SK-N-SH (cell line): ENCODE results near the gene DICER1. TPM values are rescaled to one million over a fixed set of nuclear protein-coding genes. Genes with fewer than 3 reads are reported as not detected.

Experiments
- CTCF ChIA-PET: fragments of 300-600, 350-600 bp; formaldehyde crosslinking; extraction: SDS; loops from one replicate; lab custom pipeline; 2021; lab: Yijun Ruan, JAX
- POLR2A ChIA-PET: fragments of 350-600 bp; sonication (Branson Sonifier 250); formaldehyde crosslinking; extraction: SDS; loops from one replicate; lab custom pipeline; 2020; ENCODE audit warnings: antibody characterized with exemption, inconsistent platforms; lab: Yijun Ruan, JAX
- DNase-seq: peaks from one replicate; pipeline ENCODE4 v3.0.0; 2012
- H2AFZ ChIP-seq: fragments of 200-600 bp; sonication (generic); 2 replicates; pipeline ENCODE4 v1.8.1; 2016; ENCODE audit warnings: antibody characterized with exemption, mild to moderate bottlenecking, low read depth
- H3F3A ChIP-seq: fragments of 200-600 bp; sonication (generic); replicated peaks from 2 replicates; pipeline ENCODE3; 2016; ENCODE audit warnings: antibody characterized with exemption, mild to moderate bottlenecking; ENCODE audit not compliant: insufficient read depth
- H3K27ac ChIP-seq, 2 experiments: fragments of 200-500 bp in 1 of 2; fragments of 200-600 bp in 1 of 2; sonication (Bioruptor generic) in 1 of 2; sonication (generic), shearing (Covaris generic) in 1 of 2; 2 replicates each; pipeline versions ENCODE4 v1.5.1 to v1.6.1; 2014 to 2016; ENCODE audit warnings: low read depth in 2 of 2, inconsistent platforms in 1 of 2, low read length in 1 of 2, mild to moderate bottlenecking in 1 of 2, mixed read lengths in 1 of 2
- H3K27me3 ChIP-seq: fragments of 200-600 bp; sonication (generic), shearing (Covaris generic); 2 replicates; pipeline ENCODE4 v1.6.1; 2016; ENCODE audit warnings: mixed run types; ENCODE audit not compliant: insufficient read depth
- H3K36me3 ChIP-seq, 2 experiments: fragments of 200-500 bp in 1 of 2; fragments of 200-600 bp in 1 of 2; sonication (Bioruptor generic) in 1 of 2; sonication (generic) in 1 of 2; replicated peaks in 1 of 2; 2 replicates each; pipeline versions ENCODE3 to v1.5.1; 2014 to 2016; ENCODE audit warnings: low read length in 1 of 2, mild to moderate bottlenecking in 1 of 2; ENCODE audit not compliant: insufficient read depth in 2 of 2, control insufficient read depth in 1 of 2
- H3K4me1 ChIP-seq, 2 experiments: fragments of 200-500 bp in 1 of 2; fragments of 200-600 bp in 1 of 2; sonication (Bioruptor generic) in 1 of 2; sonication (generic), shearing (Covaris generic) in 1 of 2; 2 replicates each; pipeline versions ENCODE4 v1.5.1 to v1.6.1; 2014 to 2016; ENCODE audit warnings: low read depth in 1 of 2, low read length in 1 of 2, mixed run types in 1 of 2; ENCODE audit not compliant: insufficient read depth in 2 of 2, control insufficient read depth in 1 of 2
- H3K4me2 ChIP-seq: fragments of 200-600 bp; sonication (generic), shearing (Covaris generic); 2 replicates; pipeline ENCODE4 v1.6.1; 2017; ENCODE audit warnings: mixed run types
- H3K4me3 ChIP-seq, 2 experiments: fragments of 200-500 bp in 1 of 2; fragments of 200-600 bp in 1 of 2; sonication (Bioruptor generic) in 1 of 2; sonication (generic), shearing (Covaris generic) in 1 of 2; 2 replicates each; pipeline versions ENCODE4 v1.5.1 to v1.8.1; 2014 to 2016; ENCODE audit warnings: low read depth in 2 of 2, inconsistent platforms in 1 of 2, low read length in 1 of 2, mild to moderate bottlenecking in 1 of 2, mixed read lengths in 1 of 2, moderate library complexity in 1 of 2
- H3K79me2 ChIP-seq: fragments of 200-600 bp; sonication (generic); 2 replicates; pipeline ENCODE4 v1.8.1; 2017; ENCODE audit warnings: mild to moderate bottlenecking; ENCODE audit not compliant: insufficient read depth
- H3K9ac ChIP-seq: fragments of 200-600 bp; sonication (generic); 2 replicates; pipeline ENCODE4 v1.6.1; 2017; ENCODE audit warnings: mixed run types
- H3K9me2 ChIP-seq: fragments of 200-600 bp; sonication (generic); 2 replicates; pipeline ENCODE4 v1.6.1; 2017; ENCODE audit warnings: mixed run types
- H3K9me3 ChIP-seq: fragments of 200-600 bp; sonication (generic); 2 replicates; pipeline ENCODE4 v1.6.1; 2017; ENCODE audit warnings: mixed run types, mild to moderate bottlenecking, moderate library complexity
- H4K20me1 ChIP-seq: fragments of 200-600 bp; sonication (generic); 2 replicates; pipeline ENCODE4 v1.6.1; 2017; ENCODE audit warnings: mild to moderate bottlenecking, mixed run types; ENCODE audit not compliant: insufficient read depth
- ELF1 ChIP-seq: IDR thresholded peaks from 2 replicates; pipeline ENCODE4 v1.4.0; 2012
- FOSL2 ChIP-seq: IDR thresholded peaks from 2 replicates; pipeline ENCODE4 v1.4.0; 2012; ENCODE audit warnings: low read depth, mild to moderate bottlenecking, moderate library complexity, borderline replicate concordance
- FOXM1 ChIP-seq: IDR thresholded peaks from 2 replicates; pipeline ENCODE4 v1.4.0; 2012; ENCODE audit warnings: low read depth, mild to moderate bottlenecking
- GABPA ChIP-seq: IDR thresholded peaks from 2 replicates; pipeline ENCODE4 v1.4.0; 2012; ENCODE audit warnings: low read depth, mild to moderate bottlenecking
- NFIC ChIP-seq: IDR thresholded peaks from 2 replicates; pipeline ENCODE4 v1.4.0; 2012; ENCODE audit warnings: borderline replicate concordance
- RAD21 ChIP-seq: IDR thresholded peaks from 2 replicates; pipeline ENCODE4 v1.6.1; 2012; ENCODE audit warnings: mild to moderate bottlenecking, low read length
- RXRA ChIP-seq: IDR thresholded peaks from 2 replicates; pipeline ENCODE4 v1.4.0; 2012; ENCODE audit warnings: low read depth, mild to moderate bottlenecking, borderline replicate concordance
- SMC3 ChIP-seq: IDR thresholded peaks from 2 replicates; pipeline ENCODE4 v1.6.1; 2012; ENCODE audit warnings: low read depth, low read length, improper control_type of control experiment
- TEAD4 ChIP-seq: IDR thresholded peaks from 2 replicates; pipeline ENCODE4 v1.4.0; 2012; ENCODE audit warnings: mild to moderate bottlenecking, borderline replicate concordance; ENCODE audit not compliant: insufficient read depth
- WGBS: methylation state at CpG from one replicate; pipeline ENCODE4 v1.1.6; 2017; ENCODE audit warnings: low lambda C conversion rate; 5-methylcytosine and 5-hydroxymethylcytosine counted together
- polyA plus RNA-seq, 3 experiments: library from polyadenylated mRNA; depleted of rRNA; stranded (reverse); fragments of >200 nt; gene quantifications; 2 replicates each; pipeline ENCODE4 v1.2.3, GENCODE V29; 2012
- TF ChIP-seq, protein P1 (sequence below): IDR thresholded peaks from 2 replicates; pipeline ENCODE4 v1.6.1; 2012; ENCODE audit warnings: mild to moderate bottlenecking, low read depth, low read length, moderate library complexity
- TF ChIP-seq, protein P2 (sequence below): IDR thresholded peaks from 2 replicates; pipeline ENCODE4; 2012
- TF ChIP-seq, protein P3 (sequence below): fragments of 150-350 bp; IDR thresholded peaks from 2 replicates; pipeline ENCODE4 v1.6.1; 2017; ENCODE audit warnings: antibody characterized with exemption, low read length, low read depth, borderline replicate concordance
- TF ChIP-seq, protein P4 (sequence below): fragments of 200-600 bp; sonication (generic); IDR thresholded peaks from 2 replicates; pipeline ENCODE4 v1.6.1; 2017; ENCODE audit warnings: antibody characterized with exemption, mild to moderate bottlenecking, moderate library complexity
- TF ChIP-seq, protein P5 (sequence below): IDR thresholded peaks from 2 replicates; pipeline ENCODE4 v1.4.0; 2012; ENCODE audit warnings: low read depth, borderline replicate concordance
- TF ChIP-seq, protein P6 (sequence below): IDR thresholded peaks from 2 replicates; pipeline ENCODE4 v1.4.0; 2012; ENCODE audit warnings: low read depth

Gene DICER1
- polyA plus RNA-seq, 1 of the 3 experiments (the other 2 are of a cell fraction): 4.7 TPM

DNA sequence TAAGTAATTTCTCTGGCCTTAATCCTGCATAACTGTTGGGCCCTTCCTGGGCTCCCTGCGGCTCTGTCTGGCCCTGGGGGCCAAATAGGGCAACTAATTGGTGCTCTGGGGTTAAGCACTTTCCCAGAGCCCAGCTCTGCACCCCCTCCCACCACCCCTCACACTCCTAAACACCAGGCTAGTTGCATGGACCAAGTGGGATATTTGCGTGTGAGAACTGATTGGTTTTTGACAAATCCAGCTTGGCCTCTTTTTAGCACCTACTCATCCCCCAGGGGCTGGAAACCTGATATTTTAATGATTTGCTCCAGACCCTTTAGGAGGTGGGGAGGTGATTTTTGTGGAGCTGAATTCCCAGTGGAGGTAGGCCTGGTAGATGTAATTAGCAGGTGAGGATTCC, 91.9 kb downstream of the DICER1 start:
- no peak overlapping the region for H3K4me3 ChIP-seq
- H3K9me3 ChIP-seq: no peaks in the 10 kb centered on the region
- TF ChIP-seq FOXM1: no peak
- TF ChIP-seq, protein P1, sequence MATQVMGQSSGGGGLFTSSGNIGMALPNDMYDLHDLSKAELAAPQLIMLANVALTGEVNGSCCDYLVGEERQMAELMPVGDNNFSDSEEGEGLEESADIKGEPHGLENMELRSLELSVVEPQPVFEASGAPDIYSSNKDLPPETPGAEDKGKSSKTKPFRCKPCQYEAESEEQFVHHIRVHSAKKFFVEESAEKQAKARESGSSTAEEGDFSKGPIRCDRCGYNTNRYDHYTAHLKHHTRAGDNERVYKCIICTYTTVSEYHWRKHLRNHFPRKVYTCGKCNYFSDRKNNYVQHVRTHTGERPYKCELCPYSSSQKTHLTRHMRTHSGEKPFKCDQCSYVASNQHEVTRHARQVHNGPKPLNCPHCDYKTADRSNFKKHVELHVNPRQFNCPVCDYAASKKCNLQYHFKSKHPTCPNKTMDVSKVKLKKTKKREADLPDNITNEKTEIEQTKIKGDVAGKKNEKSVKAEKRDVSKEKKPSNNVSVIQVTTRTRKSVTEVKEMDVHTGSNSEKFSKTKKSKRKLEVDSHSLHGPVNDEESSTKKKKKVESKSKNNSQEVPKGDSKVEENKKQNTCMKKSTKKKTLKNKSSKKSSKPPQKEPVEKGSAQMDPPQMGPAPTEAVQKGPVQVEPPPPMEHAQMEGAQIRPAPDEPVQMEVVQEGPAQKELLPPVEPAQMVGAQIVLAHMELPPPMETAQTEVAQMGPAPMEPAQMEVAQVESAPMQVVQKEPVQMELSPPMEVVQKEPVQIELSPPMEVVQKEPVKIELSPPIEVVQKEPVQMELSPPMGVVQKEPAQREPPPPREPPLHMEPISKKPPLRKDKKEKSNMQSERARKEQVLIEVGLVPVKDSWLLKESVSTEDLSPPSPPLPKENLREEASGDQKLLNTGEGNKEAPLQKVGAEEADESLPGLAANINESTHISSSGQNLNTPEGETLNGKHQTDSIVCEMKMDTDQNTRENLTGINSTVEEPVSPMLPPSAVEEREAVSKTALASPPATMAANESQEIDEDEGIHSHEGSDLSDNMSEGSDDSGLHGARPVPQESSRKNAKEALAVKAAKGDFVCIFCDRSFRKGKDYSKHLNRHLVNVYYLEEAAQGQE: no peak
- TF ChIP-seq TEAD4: no peak
- TF ChIP-seq RXRA: no peak
- TF ChIP-seq, protein P2, sequence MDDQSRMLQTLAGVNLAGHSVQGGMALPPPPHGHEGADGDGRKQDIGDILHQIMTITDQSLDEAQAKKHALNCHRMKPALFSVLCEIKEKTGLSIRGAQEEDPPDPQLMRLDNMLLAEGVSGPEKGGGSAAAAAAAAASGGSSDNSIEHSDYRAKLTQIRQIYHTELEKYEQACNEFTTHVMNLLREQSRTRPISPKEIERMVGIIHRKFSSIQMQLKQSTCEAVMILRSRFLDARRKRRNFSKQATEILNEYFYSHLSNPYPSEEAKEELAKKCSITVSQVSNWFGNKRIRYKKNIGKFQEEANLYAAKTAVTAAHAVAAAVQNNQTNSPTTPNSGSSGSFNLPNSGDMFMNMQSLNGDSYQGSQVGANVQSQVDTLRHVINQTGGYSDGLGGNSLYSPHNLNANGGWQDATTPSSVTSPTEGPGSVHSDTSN: no peak
- TF ChIP-seq, protein P3, sequence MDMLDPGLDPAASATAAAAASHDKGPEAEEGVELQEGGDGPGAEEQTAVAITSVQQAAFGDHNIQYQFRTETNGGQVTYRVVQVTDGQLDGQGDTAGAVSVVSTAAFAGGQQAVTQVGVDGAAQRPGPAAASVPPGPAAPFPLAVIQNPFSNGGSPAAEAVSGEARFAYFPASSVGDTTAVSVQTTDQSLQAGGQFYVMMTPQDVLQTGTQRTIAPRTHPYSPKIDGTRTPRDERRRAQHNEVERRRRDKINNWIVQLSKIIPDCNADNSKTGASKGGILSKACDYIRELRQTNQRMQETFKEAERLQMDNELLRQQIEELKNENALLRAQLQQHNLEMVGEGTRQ: no peak
- no peak for TF ChIP-seq NFIC
- no peak for TF ChIP-seq GABPA
- TF ChIP-seq, protein P4, sequence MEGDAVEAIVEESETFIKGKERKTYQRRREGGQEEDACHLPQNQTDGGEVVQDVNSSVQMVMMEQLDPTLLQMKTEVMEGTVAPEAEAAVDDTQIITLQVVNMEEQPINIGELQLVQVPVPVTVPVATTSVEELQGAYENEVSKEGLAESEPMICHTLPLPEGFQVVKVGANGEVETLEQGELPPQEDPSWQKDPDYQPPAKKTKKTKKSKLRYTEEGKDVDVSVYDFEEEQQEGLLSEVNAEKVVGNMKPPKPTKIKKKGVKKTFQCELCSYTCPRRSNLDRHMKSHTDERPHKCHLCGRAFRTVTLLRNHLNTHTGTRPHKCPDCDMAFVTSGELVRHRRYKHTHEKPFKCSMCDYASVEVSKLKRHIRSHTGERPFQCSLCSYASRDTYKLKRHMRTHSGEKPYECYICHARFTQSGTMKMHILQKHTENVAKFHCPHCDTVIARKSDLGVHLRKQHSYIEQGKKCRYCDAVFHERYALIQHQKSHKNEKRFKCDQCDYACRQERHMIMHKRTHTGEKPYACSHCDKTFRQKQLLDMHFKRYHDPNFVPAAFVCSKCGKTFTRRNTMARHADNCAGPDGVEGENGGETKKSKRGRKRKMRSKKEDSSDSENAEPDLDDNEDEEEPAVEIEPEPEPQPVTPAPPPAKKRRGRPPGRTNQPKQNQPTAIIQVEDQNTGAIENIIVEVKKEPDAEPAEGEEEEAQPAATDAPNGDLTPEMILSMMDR: no peak
- TF ChIP-seq, protein P5, sequence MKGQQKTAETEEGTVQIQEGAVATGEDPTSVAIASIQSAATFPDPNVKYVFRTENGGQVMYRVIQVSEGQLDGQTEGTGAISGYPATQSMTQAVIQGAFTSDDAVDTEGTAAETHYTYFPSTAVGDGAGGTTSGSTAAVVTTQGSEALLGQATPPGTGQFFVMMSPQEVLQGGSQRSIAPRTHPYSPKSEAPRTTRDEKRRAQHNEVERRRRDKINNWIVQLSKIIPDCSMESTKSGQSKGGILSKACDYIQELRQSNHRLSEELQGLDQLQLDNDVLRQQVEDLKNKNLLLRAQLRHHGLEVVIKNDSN: no peak
- TF ChIP-seq, protein P6, sequence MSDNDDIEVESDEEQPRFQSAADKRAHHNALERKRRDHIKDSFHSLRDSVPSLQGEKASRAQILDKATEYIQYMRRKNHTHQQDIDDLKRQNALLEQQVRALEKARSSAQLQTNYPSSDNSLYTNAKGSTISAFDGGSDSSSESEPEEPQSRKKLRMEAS: no peak
- TF ChIP-seq RAD21: no peak
- no peak for TF ChIP-seq FOSL2
- no peak for TF ChIP-seq ELF1
- no peak for TF ChIP-seq SMC3
- no peaks in the 10 kb centered on the region for H3K27me3 ChIP-seq
- no peak overlapping the region for H2AFZ ChIP-seq
- H4K20me1 ChIP-seq: no peaks in the 10 kb centered on the region
- H3F3A ChIP-seq: no peaks in the 10 kb centered on the region
- H3K4me1 ChIP-seq: peaks cover 0 to 1% of the 10 kb centered on the region in 2 experiments; a peak in 1 of 4 replicates
- 50% methylated on average over 2 of the region's 2 CpGs for WGBS
- no peaks in the 10 kb centered on the region for H3K9me2 ChIP-seq
- no peak overlapping the region for H3K27ac ChIP-seq
- H3K9ac ChIP-seq: no peak overlapping the region
- no peaks in the 10 kb centered on the region for H3K79me2 ChIP-seq
- no peak for DNase-seq
- no peak overlapping the region for H3K4me2 ChIP-seq
- H3K36me3 ChIP-seq: no peaks in the 10 kb centered on the region
- ChIA-PET POLR2A (no interaction called here), CTCF (no interaction called here)
